GM12891 (cell line): Measurements from ENCODE around the gene CYBRD1.

Experiments used
- POLR2A ChIP-seq: IDR thresholded peaks from 2 replicates; pipeline ENCODE4 v1.6.1; 2011; ENCODE audit warnings: low read depth, low read length, control low read depth
- POLR2AphosphoS5 ChIP-seq: IDR thresholded peaks from 2 replicates; pipeline ENCODE4 v1.6.1; 2011; ENCODE audit warnings: low read depth, low read length, control low read depth

- TF ChIP-seq POLR2AphosphoS5 (no peak), POLR2A (no peak)
These were observed 44.5 kb downstream of the CYBRD1 start for GRCh38 chr2:171566753-171567152.
